HG02973 (cell line): ENCODE results near the gene TNFRSF1B.
A peak's percentile ranks its signal among the peaks of the same experiment; 100 is the strongest.

Experiments used
- ATAC-seq: cut with Tn5 transposase; IDR thresholded peaks from one replicate; pipeline ENCODE4 v1.9.1; 2021; ENCODE audit warnings: moderate library complexity; ENCODE audit not compliant: unreplicated experiment

TNFRSF1B gene

GRCh38 chr1:12141163-12141850, 25.5 kb upstream of the TNFRSF1B start:
- ATAC-seq, result no peak

- ATAC-seq, result no peak
Observed at GRCh38 chr1:12142141-12142823, 24.5 kb upstream of the TNFRSF1B start.

GRCh38 chr1:12142891-12143630, 23.7 kb upstream of the TNFRSF1B start:
- no peak for ATAC-seq

DNA sequence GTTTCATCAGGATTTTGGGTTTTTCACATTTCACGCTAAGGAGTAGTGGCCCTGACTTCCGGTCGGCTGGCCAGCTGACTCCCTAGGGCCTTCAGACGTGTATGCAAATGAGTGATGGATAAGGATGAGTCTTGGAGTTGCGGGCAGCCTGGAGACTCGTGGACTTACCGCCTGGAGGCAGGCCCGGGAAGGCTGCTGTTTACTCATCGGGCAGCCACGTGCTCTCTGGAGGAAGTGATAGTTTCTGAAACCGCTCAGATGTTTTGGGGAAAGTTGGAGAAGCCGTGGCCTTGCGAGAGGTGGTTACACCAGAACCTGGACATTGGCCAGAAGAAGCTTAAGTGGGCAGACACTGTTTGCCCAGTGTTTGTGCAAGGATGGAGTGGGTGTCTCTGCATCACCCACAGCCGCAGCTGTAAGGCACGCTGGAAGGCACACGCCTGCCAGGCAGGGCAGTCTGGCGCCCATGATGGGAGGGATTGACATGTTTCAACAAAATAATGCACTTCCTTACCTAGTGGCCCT, 23.1 kb upstream of the TNFRSF1B start:
- ATAC-seq, result no peak

GRCh38 chr1:12144236-12144635, 22.6 kb upstream of the TNFRSF1B start:
- ATAC-seq, result no peak

GRCh38 chr1:12144969-12145368, 21.8 kb upstream of the TNFRSF1B start:
- no peak for ATAC-seq

- no peak for ATAC-seq
Observed at GRCh38 chr1:12145616-12146342, 21.0 kb upstream of the TNFRSF1B start.

DNA sequence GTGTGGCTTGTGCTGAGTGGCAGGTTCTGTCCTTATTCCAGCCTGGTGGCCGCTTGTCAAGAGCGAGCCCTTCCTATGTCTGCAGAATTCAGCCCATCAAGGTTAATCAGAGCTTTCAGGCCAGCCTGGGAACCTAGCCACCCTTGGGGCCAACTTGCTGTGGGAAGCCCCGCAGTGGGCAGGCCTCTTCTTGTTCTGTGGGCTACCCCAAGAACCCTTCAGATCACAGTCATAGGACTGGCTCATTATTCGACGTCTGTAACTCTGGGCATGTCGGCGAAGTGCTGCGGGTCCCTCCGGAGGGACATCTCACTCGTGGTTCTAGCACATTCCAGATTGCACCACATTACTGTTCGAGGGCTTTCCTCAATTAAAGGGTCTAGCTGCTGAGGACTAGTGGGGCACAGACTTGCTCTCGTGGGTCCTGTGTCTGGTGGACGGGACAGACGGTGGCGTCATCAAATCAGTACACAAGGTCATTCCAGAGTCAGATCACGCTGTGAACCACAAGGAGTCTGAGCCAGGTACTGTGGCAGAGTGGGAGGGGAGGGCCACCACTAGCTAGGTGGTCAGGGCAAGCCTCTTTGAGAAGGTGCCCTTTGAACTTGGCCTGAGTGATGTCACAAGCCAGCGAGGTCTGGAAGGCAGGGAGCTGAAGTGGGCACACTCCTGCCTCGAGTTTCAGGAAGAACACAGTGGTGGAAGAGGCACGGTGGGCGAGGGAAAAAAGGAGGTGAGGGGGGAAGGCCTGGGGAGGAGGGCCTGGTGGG, 20.3 kb upstream of the TNFRSF1B start:
- ATAC-seq, result no peak

- ATAC-seq, result no peak
Observed at GRCh38 chr1:12147201-12147701, 19.5 kb upstream of the TNFRSF1B start.

DNA sequence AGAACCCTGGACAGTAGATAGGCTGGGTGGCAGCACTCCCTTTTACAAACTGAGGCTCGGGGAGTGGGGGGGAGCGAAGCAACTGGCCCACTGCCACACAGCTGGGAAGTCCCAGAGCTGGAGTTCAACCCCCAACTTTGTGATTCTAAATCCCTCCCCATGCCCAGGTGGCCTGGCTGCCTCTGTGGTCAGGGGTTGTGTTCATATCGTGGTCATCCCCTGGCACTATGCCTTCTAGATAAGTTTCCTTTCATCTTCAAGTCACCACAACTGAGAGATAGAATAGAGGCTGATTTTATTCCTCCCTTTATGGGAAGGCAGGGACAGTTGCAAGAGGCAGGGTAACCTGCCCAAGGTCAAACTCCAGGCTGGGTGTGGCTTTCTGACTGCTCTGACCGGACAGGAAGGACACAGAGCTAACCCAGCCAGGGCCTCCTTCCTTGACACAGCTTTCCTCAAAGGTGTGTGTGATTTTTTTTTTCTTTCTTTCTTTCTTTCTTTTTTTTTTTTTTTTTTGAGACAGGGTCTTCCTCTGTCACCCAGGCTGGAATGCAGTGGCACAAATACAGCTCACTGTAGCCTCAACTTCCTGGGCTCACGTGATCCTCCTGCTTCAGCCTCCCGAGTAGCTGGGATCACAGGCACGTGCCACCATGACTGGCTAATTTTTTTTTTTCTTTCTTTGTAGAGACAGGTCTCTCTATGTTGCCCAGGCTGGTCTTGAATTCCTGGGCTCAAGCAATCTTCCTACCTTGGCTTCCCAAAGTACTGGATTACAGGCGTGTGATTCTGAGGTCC, 18.4 kb upstream of the TNFRSF1B start:
- no peak for ATAC-seq

DNA sequence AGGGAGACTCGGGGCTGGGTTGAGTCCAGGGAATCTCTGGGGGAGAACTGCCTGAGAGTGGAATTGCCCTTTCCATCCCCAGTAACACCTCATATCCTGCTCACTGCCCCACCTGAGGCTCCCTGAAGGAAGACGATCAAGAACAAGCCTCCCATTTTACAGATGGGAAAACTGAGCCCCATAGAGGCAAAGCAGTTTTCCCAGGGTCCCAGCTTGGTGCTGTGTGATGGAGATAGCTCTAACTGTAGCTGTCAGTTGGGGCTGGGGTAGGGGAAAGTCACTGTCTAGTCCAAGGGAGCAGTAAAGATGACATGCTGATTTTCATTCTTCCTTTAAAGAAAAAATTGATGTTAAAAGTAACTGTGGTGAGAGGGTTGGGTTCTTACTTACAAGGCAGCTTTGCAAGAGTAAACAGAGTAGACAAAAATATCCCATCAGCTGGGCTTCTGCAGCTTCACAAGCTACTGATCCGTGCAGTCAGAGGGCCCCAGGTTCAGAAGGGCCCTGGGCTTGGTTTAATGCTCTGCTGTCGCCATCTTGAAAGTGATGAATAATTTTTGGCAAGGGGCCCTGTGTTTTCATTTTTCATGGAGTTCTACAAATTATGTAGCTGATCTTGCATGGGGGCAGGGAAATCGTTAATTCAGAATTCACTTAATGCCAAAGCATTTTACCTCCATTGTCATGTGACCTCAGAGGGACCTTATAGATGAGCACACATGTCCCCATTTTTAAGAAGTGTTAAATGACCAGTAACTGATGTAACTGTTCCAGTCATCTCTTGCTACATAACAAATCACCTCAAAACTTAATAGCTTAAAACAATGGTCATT, 17.6 kb upstream of the TNFRSF1B start:
- ATAC-seq, result no peak

DNA sequence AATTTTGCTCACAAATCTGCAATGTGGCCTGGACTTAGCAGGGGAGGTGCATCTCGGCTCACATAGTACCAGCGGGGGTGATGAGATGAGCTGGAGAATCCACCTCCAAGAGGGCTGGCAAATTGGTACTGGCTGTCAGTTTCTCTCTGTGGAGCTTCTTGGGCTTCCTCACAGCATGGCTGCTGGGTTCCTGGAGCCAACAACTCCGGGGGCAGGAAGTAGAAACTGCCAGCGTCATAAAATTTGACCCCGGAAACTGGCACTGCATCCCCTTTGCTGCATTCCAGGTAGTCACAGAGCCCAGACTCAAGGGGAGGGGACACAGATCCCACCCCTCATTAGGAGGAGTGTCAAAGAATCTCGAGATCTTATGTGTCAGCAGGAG, 17.0 kb upstream of the TNFRSF1B start:
- ATAC-seq, result no peak

DNA sequence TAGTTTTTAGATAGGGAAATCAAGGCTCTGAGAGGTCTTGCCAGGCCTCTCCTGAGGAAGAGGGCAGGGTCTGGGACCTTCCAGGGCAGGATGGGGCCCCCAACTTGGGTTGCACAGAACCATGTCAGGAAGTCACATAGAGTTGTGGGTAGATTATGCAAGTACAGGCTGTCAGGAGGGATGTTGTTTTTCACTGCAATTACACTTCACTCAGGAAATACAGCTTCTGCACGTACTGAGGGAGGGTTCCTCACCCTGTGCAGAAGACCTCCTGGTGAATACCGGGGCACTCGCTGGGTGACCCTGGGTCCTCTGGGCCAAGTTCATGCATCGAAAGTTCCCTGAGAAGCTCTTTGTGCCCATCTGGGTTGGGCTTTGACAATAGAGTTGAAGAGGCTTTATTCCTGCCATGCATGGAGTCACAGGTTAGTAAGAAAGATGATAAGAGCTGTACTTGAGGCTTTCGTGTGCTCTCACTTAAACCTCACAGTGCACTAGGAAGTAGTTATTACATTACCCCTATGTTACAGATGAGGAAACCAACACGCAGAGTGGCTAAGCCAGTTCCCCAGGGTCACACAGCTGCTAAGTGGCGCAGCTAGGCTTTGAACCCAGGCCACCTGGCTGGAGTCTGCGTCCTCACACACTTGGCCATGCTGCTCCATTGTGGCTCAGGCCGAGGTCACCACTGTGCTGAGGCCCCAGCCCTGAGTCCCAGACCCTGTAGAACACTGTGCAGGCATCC, 16.2 kb upstream of the TNFRSF1B start:
- ATAC-seq, result no peak

DNA sequence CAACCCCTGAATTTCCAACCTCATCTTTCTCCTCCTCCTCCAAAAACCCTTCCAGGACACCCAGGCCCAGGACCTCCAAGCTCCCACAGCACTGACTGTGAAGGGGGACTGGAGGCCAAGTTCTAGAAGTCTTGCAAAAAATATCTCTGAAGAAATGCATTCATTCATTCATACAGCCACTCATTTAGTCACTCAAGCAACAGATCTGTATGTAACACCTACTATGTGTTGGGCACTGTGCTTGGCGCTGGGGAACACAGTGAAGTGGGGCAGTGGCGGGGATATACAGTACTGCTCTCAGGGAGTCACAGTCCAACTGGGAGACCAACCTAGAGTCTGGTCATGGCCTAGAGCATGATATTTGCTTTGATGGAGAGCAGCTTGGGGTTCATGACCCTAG, 15.3 kb upstream of the TNFRSF1B start:
- no peak for ATAC-seq

DNA sequence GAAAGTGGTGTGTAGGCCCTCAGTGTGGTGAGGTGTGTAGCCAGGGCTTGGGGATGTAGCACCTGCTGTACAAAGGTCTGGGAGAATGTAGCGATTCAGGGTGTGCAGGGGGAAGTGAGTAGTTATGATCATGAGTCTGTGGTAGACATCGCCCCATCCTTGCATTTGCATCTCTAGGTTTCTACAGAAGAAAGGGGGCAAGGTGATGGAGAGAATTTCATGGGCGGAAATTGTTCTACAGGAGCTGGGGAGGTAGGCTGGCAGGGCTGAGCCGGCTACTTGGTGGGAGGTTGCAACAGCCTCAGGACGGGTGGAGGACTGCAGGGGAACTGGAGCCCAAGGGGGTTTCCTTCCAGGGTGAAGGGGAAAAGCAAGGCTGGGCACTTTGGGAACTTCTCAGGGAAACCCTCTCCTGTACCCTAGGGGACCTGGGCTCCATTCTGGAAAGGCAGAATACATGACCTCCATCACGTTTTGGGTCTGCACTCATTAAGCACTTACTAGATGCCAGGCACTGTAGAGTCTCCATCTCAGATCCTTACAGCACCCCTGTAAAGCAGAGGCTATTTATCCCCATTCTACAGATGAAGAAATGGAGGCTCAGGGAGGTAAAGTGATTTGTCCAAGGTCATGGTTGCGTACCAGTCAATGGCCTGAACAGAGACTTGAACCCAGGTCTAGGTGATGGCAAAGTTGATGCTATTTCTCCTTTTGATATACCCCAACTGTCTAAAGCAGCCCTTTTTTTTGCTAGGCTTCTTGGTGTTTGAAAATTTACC, 14.5 kb upstream of the TNFRSF1B start:
- peak; percentile 69 for ATAC-seq

- no peak for ATAC-seq
Observed at GRCh38 chr1:12153181-12153785, 13.5 kb upstream of the TNFRSF1B start.

GRCh38 chr1:12155328-12155727, 11.5 kb upstream of the TNFRSF1B start:
- no peak for ATAC-seq
